Ovary (tissue), 3 donors: ENCODE measurements around the gene DPH7.

Source experiments
- EP300 ChIP-seq: sonication (generic); formaldehyde crosslinking; IDR thresholded peaks from one replicate; pipeline ENCODE4 v1.6.1; 2017; ENCODE audit warnings: antibody characterized with exemption
- TF ChIP-seq, protein P1 (sequence below), 3 donors: fragments of 450-650 bp in 2 of 3; fragments of 200-600 bp in 1 of 3; IDR thresholded peaks; one replicate each; pipeline versions ENCODE4 v1.5.1 to v1.8.0; 2016 to 2022; ENCODE audit warnings: antibody characterized with exemption in 3 of 3, mild to moderate bottlenecking in 1 of 3
- donor health status: DM: no; HTN: no; CAD: no.

DNA sequence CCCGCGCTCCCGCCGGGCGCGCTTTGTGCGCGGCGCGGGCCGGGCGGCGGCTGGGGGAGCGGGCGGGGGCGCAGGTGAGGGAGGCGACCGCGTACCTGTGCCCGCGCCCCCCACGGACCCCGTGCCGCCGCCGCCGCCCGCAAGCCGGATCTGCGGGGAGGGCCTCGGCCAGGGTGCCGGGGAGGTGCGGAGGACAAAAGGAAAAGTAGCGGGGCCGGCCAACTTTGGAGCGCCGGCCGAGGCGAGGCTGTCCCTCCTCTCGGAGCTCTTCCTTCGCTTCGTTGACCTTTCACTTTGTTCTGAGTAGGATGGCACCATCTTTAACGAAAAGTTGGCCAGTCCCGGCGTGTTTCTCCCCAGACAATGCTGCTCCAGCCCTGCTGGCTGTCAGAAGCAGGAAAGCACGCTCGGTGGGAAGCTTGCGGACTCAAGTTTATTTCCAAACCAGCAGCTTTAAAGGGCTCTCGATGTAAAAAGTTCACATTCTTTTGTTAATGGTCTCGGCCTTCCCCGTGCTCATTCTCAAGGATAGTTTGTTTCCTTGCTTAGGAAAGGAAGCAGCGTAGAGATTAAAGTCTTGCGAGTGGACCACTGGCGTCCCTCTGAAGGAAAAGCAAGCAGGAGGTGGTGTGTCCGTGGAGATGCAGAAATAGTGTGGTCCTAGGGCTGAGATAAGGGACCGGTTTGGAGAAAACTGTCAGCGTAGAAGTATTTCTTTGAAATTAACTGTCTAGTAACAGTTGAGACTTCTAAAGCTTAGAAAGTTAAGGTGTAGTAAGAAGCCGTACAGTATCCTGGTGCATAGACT, 40.7 kb upstream of the DPH7 start:
- TF ChIP-seq, protein P1, sequence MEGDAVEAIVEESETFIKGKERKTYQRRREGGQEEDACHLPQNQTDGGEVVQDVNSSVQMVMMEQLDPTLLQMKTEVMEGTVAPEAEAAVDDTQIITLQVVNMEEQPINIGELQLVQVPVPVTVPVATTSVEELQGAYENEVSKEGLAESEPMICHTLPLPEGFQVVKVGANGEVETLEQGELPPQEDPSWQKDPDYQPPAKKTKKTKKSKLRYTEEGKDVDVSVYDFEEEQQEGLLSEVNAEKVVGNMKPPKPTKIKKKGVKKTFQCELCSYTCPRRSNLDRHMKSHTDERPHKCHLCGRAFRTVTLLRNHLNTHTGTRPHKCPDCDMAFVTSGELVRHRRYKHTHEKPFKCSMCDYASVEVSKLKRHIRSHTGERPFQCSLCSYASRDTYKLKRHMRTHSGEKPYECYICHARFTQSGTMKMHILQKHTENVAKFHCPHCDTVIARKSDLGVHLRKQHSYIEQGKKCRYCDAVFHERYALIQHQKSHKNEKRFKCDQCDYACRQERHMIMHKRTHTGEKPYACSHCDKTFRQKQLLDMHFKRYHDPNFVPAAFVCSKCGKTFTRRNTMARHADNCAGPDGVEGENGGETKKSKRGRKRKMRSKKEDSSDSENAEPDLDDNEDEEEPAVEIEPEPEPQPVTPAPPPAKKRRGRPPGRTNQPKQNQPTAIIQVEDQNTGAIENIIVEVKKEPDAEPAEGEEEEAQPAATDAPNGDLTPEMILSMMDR (IDR thresholded peaks at IDR 0.05) = no peak
- TF ChIP-seq EP300 = no peak
